HepG2 (cell line): Measurements from ENCODE around the gene NDOR1. TPM values are rescaled to one million over a fixed set of nuclear protein-coding genes. Genes with fewer than 3 reads are reported as not detected.
A peak's percentile ranks its signal among the peaks of the same experiment; 100 is the strongest.

ENCODE experiments used
- ARNTL ChIP-seq: sonication (generic); formaldehyde crosslinking; IDR thresholded peaks from 2 replicates; pipeline ENCODE4 v1.4.0; 2020; ENCODE audit warnings: mild to moderate bottlenecking, missing genetic modification reagents
- BCL3 ChIP-seq: sonication (generic); formaldehyde crosslinking; IDR thresholded peaks from 2 replicates; pipeline ENCODE4 v1.5.1; 2020; ENCODE audit warnings: mild to moderate bottlenecking, missing genetic modification reagents, moderate library complexity
- DNMT3B ChIP-seq: conservative IDR thresholded peaks from 2 replicates; pipeline ENCODE4 v1.6.1; 2016; ENCODE audit warnings: missing biosample characterization, control low read depth
- HOXD1 ChIP-seq: sonication (generic); formaldehyde crosslinking; IDR thresholded peaks from 2 replicates; pipeline ENCODE4 v1.5.0; 2020; ENCODE audit warnings: missing genetic modification reagents
- KDM5B ChIP-seq: sonication (generic); formaldehyde crosslinking; IDR thresholded peaks from 2 replicates; pipeline ENCODE4 v1.4.0; 2020; ENCODE audit warnings: missing genetic modification reagents, mild to moderate bottlenecking, borderline replicate concordance
- KLF11 ChIP-seq: IDR thresholded peaks from 2 replicates; pipeline ENCODE4 v1.6.1; 2016; ENCODE audit warnings: missing compliant biosample characterization
- KLF6 ChIP-seq: IDR thresholded peaks from 2 replicates; pipeline ENCODE4 v1.8.0; 2016; ENCODE audit warnings: missing biosample characterization, missing genetic modification reagents
- MTERF4 ChIP-seq: sonication (generic); formaldehyde crosslinking; IDR thresholded peaks from 2 replicates; pipeline ENCODE4 v1.8.0; 2023; ENCODE audit warnings: mild to moderate bottlenecking, missing genetic modification reagents
- SNAPC4 ChIP-seq: sonication (generic); formaldehyde crosslinking; IDR thresholded peaks from 2 replicates; pipeline ENCODE4 v1.4.0; 2020; ENCODE audit warnings: mild to moderate bottlenecking, missing genetic modification reagents
- SRY ChIP-seq: sonication (generic); formaldehyde crosslinking; IDR thresholded peaks from 2 replicates; pipeline ENCODE4 v1.8.0; 2022; ENCODE audit warnings: mild to moderate bottlenecking, missing genetic modification reagents
- TAF1 ChIP-seq: sonication (generic); formaldehyde crosslinking; IDR thresholded peaks from 2 replicates; pipeline ENCODE4 v1.4.0; 2020; ENCODE audit warnings: missing genetic modification reagents
- ZC3H4 ChIP-seq: sonication (generic); formaldehyde crosslinking; IDR thresholded peaks from 2 replicates; pipeline ENCODE4 v1.4.0; 2020; ENCODE audit warnings: missing genetic modification reagents, borderline replicate concordance
- ZFX ChIP-seq: sonication (generic); formaldehyde crosslinking; IDR thresholded peaks from 2 replicates; pipeline ENCODE4 v1.4.0; 2020; ENCODE audit warnings: mild to moderate bottlenecking, low read depth, missing genetic modification reagents, moderate library complexity
- ZNF704 ChIP-seq: sonication (generic); formaldehyde crosslinking; IDR thresholded peaks from 2 replicates; pipeline ENCODE4 v1.8.1; 2023; ENCODE audit warnings: mild to moderate bottlenecking, inconsistent platforms, moderate library complexity, missing genetic modification reagents, borderline replicate concordance
- ZNF776 ChIP-seq: sonication (generic); formaldehyde crosslinking; IDR thresholded peaks from 2 replicates; pipeline ENCODE4 v1.4.0; 2020; ENCODE audit warnings: mild to moderate bottlenecking, missing genetic modification reagents
- ZNF782 ChIP-seq: sonication (generic); formaldehyde crosslinking; IDR thresholded peaks from 2 replicates; pipeline ENCODE4 v1.4.0; 2020; ENCODE audit warnings: missing genetic modification reagents, mild to moderate bottlenecking, borderline replicate concordance
- ZNF878 ChIP-seq: sonication (generic); formaldehyde crosslinking; IDR thresholded peaks from 2 replicates; pipeline ENCODE4 v1.8.1; 2023; ENCODE audit warnings: mild to moderate bottlenecking, missing genetic modification reagents, moderate library complexity
- polyA plus RNA-seq, 8 experiments: library from polyadenylated mRNA; depleted of rRNA in 3 of 8; stranded (reverse) in 7 of 8; unstranded in 1 of 8; fragments of >200 nt; fragmentation: Illumina TruSeq in 4 of 8; extraction: Trizol in 4 of 8; gene quantifications; 2 replicates each; pipeline versions ENCODE4 v1.2.1 to v1.2.3, GENCODE V29; 2011 to 2016; ENCODE audit warnings: low read depth in 4 of 8, missing spikeins in 1 of 8, mixed read lengths in 1 of 8; ENCODE audit not compliant: insufficient read depth in 1 of 8
- total RNA-seq, 5 experiments: library from RNA; depleted of rRNA; stranded (reverse); fragments of >200 nt; fragmentation: Illumina TruSeq; extraction: Trizol; gene quantifications; 2 replicates each; pipeline ENCODE4 v1.2.3, GENCODE V29; 2016; ENCODE audit warnings: low read depth in 1 of 5
- TF ChIP-seq, protein P1 (sequence below): sonication (generic); formaldehyde crosslinking; IDR thresholded peaks from 2 replicates; pipeline ENCODE4 v1.4.0; 2020; ENCODE audit warnings: missing genetic modification reagents

NDOR1 gene
- total and polyA plus RNA-seq, 2 of the 13 experiments (the other 11 are each of a cell fraction or from before 2014, with no cell fraction given): 3.6 to 8.7 TPM

GRCh38 chr9:137222190-137223077 is 16.9 kb downstream of the NDOR1 start, which contains the start of gene RNF208 (continued):
- TF ChIP-seq MTERF4: peak; percentile 57; the same call in 1 of the 2 replicates
- TF ChIP-seq, protein P1, sequence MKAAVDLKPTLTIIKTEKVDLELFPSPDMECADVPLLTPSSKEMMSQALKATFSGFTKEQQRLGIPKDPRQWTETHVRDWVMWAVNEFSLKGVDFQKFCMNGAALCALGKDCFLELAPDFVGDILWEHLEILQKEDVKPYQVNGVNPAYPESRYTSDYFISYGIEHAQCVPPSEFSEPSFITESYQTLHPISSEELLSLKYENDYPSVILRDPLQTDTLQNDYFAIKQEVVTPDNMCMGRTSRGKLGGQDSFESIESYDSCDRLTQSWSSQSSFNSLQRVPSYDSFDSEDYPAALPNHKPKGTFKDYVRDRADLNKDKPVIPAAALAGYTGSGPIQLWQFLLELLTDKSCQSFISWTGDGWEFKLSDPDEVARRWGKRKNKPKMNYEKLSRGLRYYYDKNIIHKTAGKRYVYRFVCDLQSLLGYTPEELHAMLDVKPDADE (CRISPR knock-in tag): no peak
- TF ChIP-seq ZFX (CRISPR knock-in tag): peak; percentile 71
- no peak; the same call in none of the 2 replicates for TF ChIP-seq ZNF704 (CRISPR knock-in tag)
- TF ChIP-seq ZC3H4: no peak; the same call in 1 of the 2 replicates
- no peak for TF ChIP-seq KLF11 (CRISPR knock-in tag)
- no peak for TF ChIP-seq ZNF878 (CRISPR knock-in tag)
- TF ChIP-seq BCL3 (CRISPR knock-in tag): no peak; the same call in 1 of the 2 replicates
- peak; percentile 47; the same call in 1 of the 2 replicates for TF ChIP-seq SRY (CRISPR knock-in tag)
- no peak for TF ChIP-seq ARNTL
- no peak for TF ChIP-seq HOXD1 (CRISPR knock-in tag)
- TF ChIP-seq DNMT3B (CRISPR knock-in tag): no peak
- peak; percentile 56; the same call in 1 of the 2 replicates for TF ChIP-seq KDM5B (CRISPR knock-in tag)
- no peak for TF ChIP-seq KLF6 (CRISPR knock-in tag)
- TF ChIP-seq SNAPC4 (CRISPR knock-in tag): no peak
- TF ChIP-seq ZNF782 (CRISPR knock-in tag): no peak
- TF ChIP-seq ZNF776: peak; percentile 63; the same call in 1 of the 2 replicates
- peak; percentile 42 for TF ChIP-seq TAF1
